ENCODE measurements around the gene CENPK. TPM values are rescaled to one million over a fixed set of nuclear protein-coding genes. Genes with fewer than 3 reads are reported as not detected.
A peak's percentile ranks its signal among the peaks of the same experiment; 100 is the strongest.

Gene CENPK
- total RNA-seq, 3 donors from 2014 or later (not counting 1 experiment from before 2014, with no cell fraction given) = 22.0 to 32.0 (median 26.1) TPM

GRCh38 chr5:65481635-65482295 is 81.2 kb downstream of the CENPK start, which contains the start of gene ADAMTS6:
ADAMTS6 (minus strand) TSS chr5:65481920; CDS start chr5:65473673, 8,247 bp downstream.
- peak within 1 kb of the TSS; percentile 55 for H3K27ac ChIP-seq (ENCODE audit: low read length)
- DNase-seq = peak; percentile 39 to 89
- H3K27me3 Mint-ChIP-seq (ENCODE audit: low read depth in 2 of 2) = peaks cover 0 to 2% of the 10 kb centered on the region in 2 donors
- no peak for TF ChIP-seq CTCF (IDR thresholded peaks at IDR 0.05)
- peaks cover 13% of the 10 kb centered on the region for H3K4me1 ChIP-seq (ENCODE audit: control insufficient read depth, insufficient read depth, low read length)
- H3K4me1 Mint-ChIP-seq = peaks cover 10 to 24% of the 10 kb centered on the region in 2 donors
- peak within 1 kb of the TSS in 1 of 2 donors; percentile 89 for H3K27ac Mint-ChIP-seq
- intact Hi-C loops (cut with micrococcal nuclease) = loop anchor here (2.0 kb wide), 2 partner anchors 447 to 847 kb away; no protein-coding TSS in a partner anchor
- peak; percentile 74 to 75 (median 74) for ATAC-seq
- no peaks in the 10 kb centered on the region for H3K9me3 ChIP-seq (ENCODE audit: control insufficient read depth, insufficient read depth, low read length)
- WGBS (ENCODE audit: insufficient coverage) = 0% methylated on average over 10 of the region's 12 CpGs
- H3K4me3 Mint-ChIP-seq = no peak within 1 kb of the TSS
- peak within 1 kb of the TSS; percentile 52 for H3K4me3 ChIP-seq (ENCODE audit: low read length)
- H3K36me3 ChIP-seq (ENCODE audit: control insufficient read depth, insufficient read depth, low read length) = no peaks in the 10 kb centered on the region
- peaks cover 13% of the 10 kb centered on the region for H3K27me3 ChIP-seq (ENCODE audit: control insufficient read depth, insufficient read depth, low read length)
- H3K36me3 Mint-ChIP-seq = no peaks in the 10 kb centered on the region
- H3K9me3 Mint-ChIP-seq = no peaks in the 10 kb centered on the region

GRCh38 chr5:65481171-65481581 is 81.8 kb downstream of the CENPK start:
- Mint-ChIP-seq H3K27ac (peak overlapping the region in 1 of 2 donors; percentile 89), H3K27me3 (ENCODE audit: low read depth in 2 of 2) (peaks cover 0 to 2% of the 10 kb centered on the region in 2 donors), H3K4me1 (peaks cover 10 to 24% of the 10 kb centered on the region in 2 donors), H3K36me3 (no peaks in the 10 kb centered on the region), H3K4me3 (no peak overlapping the region), H3K9me3 (no peaks in the 10 kb centered on the region)
- intact Hi-C loops (cut with micrococcal nuclease) = no loop called here
- ATAC-seq = no peak
- peaks cover 13% of the 10 kb centered on the region for H3K27me3 ChIP-seq (ENCODE audit: control insufficient read depth, insufficient read depth, low read length)
- no peaks in the 10 kb centered on the region for H3K36me3 ChIP-seq (ENCODE audit: control insufficient read depth, insufficient read depth, low read length)
- H3K4me3 ChIP-seq (ENCODE audit: low read length) = peak overlapping the region; percentile 52
- 0% methylated on average over 6 of the region's 7 CpGs for WGBS (ENCODE audit: insufficient coverage)
- TF ChIP-seq CTCF (IDR thresholded peaks at IDR 0.05) = no peak
- no peak overlapping the region for H3K27ac ChIP-seq (ENCODE audit: low read length)
- peak in 1 of 2 donors; percentile 11 for DNase-seq
- peaks cover 13% of the 10 kb centered on the region for H3K4me1 ChIP-seq (ENCODE audit: control insufficient read depth, insufficient read depth, low read length)
- H3K9me3 ChIP-seq (ENCODE audit: control insufficient read depth, insufficient read depth, low read length) = no peaks in the 10 kb centered on the region

GRCh38 chr5:65480306-65480865 is 82.6 kb downstream of the CENPK start:
- Histone ChIP-seq H3K36me3 (ENCODE audit: control insufficient read depth, insufficient read depth, low read length) (no peaks in the 10 kb centered on the region), H3K27me3 (ENCODE audit: control insufficient read depth, insufficient read depth, low read length) (peaks cover 13% of the 10 kb centered on the region), H3K4me3 (ENCODE audit: low read length) (peak overlapping the region; percentile 52), H3K4me1 (ENCODE audit: control insufficient read depth, insufficient read depth, low read length) (peaks cover 13% of the 10 kb centered on the region), H3K9me3 (ENCODE audit: control insufficient read depth, insufficient read depth, low read length) (no peaks in the 10 kb centered on the region), H3K27ac (ENCODE audit: low read length) (no peak overlapping the region)
- no peak overlapping the region for H3K27ac Mint-ChIP-seq
- peak in 1 of 2 donors; percentile 67 for DNase-seq
- 2% methylated on average over 15 of the region's 15 CpGs for WGBS (ENCODE audit: insufficient coverage)
- H3K27me3 Mint-ChIP-seq (ENCODE audit: low read depth in 2 of 2) = peaks cover 0 to 2% of the 10 kb centered on the region in 2 donors
- H3K36me3 Mint-ChIP-seq = no peaks in the 10 kb centered on the region
- TF ChIP-seq CTCF (IDR thresholded peaks at IDR 0.05) = no peak
- ATAC-seq = no peak
- intact Hi-C loops (cut with micrococcal nuclease) = no loop called here
- no peak overlapping the region for H3K4me3 Mint-ChIP-seq
- H3K9me3 Mint-ChIP-seq = no peaks in the 10 kb centered on the region
- peaks cover 10 to 24% of the 10 kb centered on the region in 2 donors for H3K4me1 Mint-ChIP-seq

Data from natural killer cell (primary cell).